Measurements from ENCODE around the gene PPDPF. TPM values are rescaled to one million over a fixed set of nuclear protein-coding genes. Genes with fewer than 3 reads are reported as not detected.

The PPDPF gene
- total RNA-seq, 1 donor from 2014 or later, result 251 TPM

- Mint-ChIP-seq H3K27me3 (ENCODE audit: low read depth, unreplicated experiment) (no peaks in the 10 kb centered on the region), H3K27ac (ENCODE audit: unreplicated experiment) (no peak overlapping the region), H3K4me3 (ENCODE audit: unreplicated experiment) (no peak overlapping the region), H3K36me3 (ENCODE audit: low read depth, unreplicated experiment) (no peaks in the 10 kb centered on the region), H3K4me1 (ENCODE audit: low read depth, unreplicated experiment) (no peaks in the 10 kb centered on the region), H3K9me3 (ENCODE audit: unreplicated experiment) (no peaks in the 10 kb centered on the region)
- TF ChIP-seq EZH2 (IDR thresholded peaks at IDR 0.05; ENCODE audit: insufficient read depth, low read length) (no peak), CTCF (IDR thresholded peaks at IDR 0.05; ENCODE audit: insufficient read depth, low read depth, low read length) (no peak)
- H3K79me2 ChIP-seq (ENCODE audit: insufficient read depth, low read length), result no peaks in the 10 kb centered on the region
- H3K9ac ChIP-seq (ENCODE audit: low read length), result no peak overlapping the region
- no peak for DNase-seq (ENCODE audit: low read depth)
- FAIRE-seq, result no peak
- no peaks in the 10 kb centered on the region for H3K36me3 ChIP-seq (ENCODE audit: insufficient read depth, low read length)
- no peak overlapping the region for H2AFZ ChIP-seq (ENCODE audit: low read depth, low read length)
- no peaks in the 10 kb centered on the region for H3K27me3 ChIP-seq (ENCODE audit: insufficient read depth, low read length)
- H4K20me1 ChIP-seq (ENCODE audit: insufficient read depth, low read length), result peaks cover 10% of the 10 kb centered on the region
- H3K27ac ChIP-seq (ENCODE audit: low read depth, low read length), result no peak overlapping the region
- H3K4me2 ChIP-seq (ENCODE audit: low read length), result no peak overlapping the region
- no peak overlapping the region for H3K4me3 ChIP-seq (ENCODE audit: insufficient read depth, low read depth, low read length)
- H3K9me3 ChIP-seq (ENCODE audit: insufficient read depth, low read depth, low read length), result no peaks in the 10 kb centered on the region
- H3K4me1 ChIP-seq (ENCODE audit: insufficient read depth, low read length), result no peaks in the 10 kb centered on the region
Observed at GRCh38 chr20:63529861-63530787, 9.6 kb downstream of the PPDPF start.

- Histone ChIP-seq H3K9ac (ENCODE audit: low read length) (no peak overlapping the region), H3K4me2 (ENCODE audit: low read length) (no peak overlapping the region), H2AFZ (ENCODE audit: low read depth, low read length) (no peak overlapping the region), H3K79me2 (ENCODE audit: insufficient read depth, low read length) (no peaks in the 10 kb centered on the region), H3K27me3 (ENCODE audit: insufficient read depth, low read length) (no peaks in the 10 kb centered on the region), H3K27ac (ENCODE audit: low read depth, low read length) (no peak overlapping the region), H3K4me1 (ENCODE audit: insufficient read depth, low read length) (no peaks in the 10 kb centered on the region), H3K36me3 (ENCODE audit: insufficient read depth, low read length) (no peaks in the 10 kb centered on the region), H3K4me3 (ENCODE audit: insufficient read depth, low read depth, low read length) (no peak overlapping the region), H3K9me3 (ENCODE audit: insufficient read depth, low read depth, low read length) (no peaks in the 10 kb centered on the region), H4K20me1 (ENCODE audit: insufficient read depth, low read length) (peaks cover 8% of the 10 kb centered on the region)
- FAIRE-seq (no peak), DNase-seq (ENCODE audit: low read depth) (no peak)
- no peak for TF ChIP-seq EZH2 (IDR thresholded peaks at IDR 0.05; ENCODE audit: insufficient read depth, low read length)
- no peak for TF ChIP-seq CTCF (IDR thresholded peaks at IDR 0.05; ENCODE audit: insufficient read depth, low read depth, low read length)
- no peaks in the 10 kb centered on the region for H3K4me1 Mint-ChIP-seq (ENCODE audit: low read depth, unreplicated experiment)
- no peaks in the 10 kb centered on the region for H3K9me3 Mint-ChIP-seq (ENCODE audit: unreplicated experiment)
- no peaks in the 10 kb centered on the region for H3K27me3 Mint-ChIP-seq (ENCODE audit: low read depth, unreplicated experiment)
- H3K4me3 Mint-ChIP-seq (ENCODE audit: unreplicated experiment), result no peak overlapping the region
- H3K27ac Mint-ChIP-seq (ENCODE audit: unreplicated experiment), result no peak overlapping the region
- H3K36me3 Mint-ChIP-seq (ENCODE audit: low read depth, unreplicated experiment), result no peaks in the 10 kb centered on the region
Observed at GRCh38 chr20:63530788-63531160, 10.2 kb downstream of the PPDPF start.

Data from astrocyte (in vitro differentiated cells and primary cell).